PFSK-1 (cell line): ENCODE results near the gene HUS1.

Experiments used
- FOXP2 ChIP-seq: optimal IDR thresholded peaks from 2 replicates; pipeline ENCODE3; 2011; ENCODE audit warnings: borderline replicate concordance, control low read depth, inconsistent platforms; ENCODE audit not compliant: insufficient read depth; ENCODE audit errors: extremely low read length, extremely low read depth
- POLR2AphosphoS5 ChIP-seq: IDR thresholded peaks from 2 replicates; pipeline ENCODE4 v1.6.1; 2012; ENCODE audit warnings: low read depth, mild to moderate bottlenecking, control low read depth, low read length, moderate library complexity
- REST ChIP-seq, 2 experiments: IDR thresholded peaks; 2 replicates each; pipeline versions ENCODE4 v1.6.1 to v1.8.0; 2011 to 2012; ENCODE audit warnings: low read depth in 2 of 2, low read length in 2 of 2, control low read depth in 1 of 2, inconsistent platforms in 1 of 2, mild to moderate bottlenecking in 1 of 2, moderate library complexity in 1 of 2; ENCODE audit not compliant: insufficient read depth in 1 of 2
- SIN3A ChIP-seq: IDR thresholded peaks from 2 replicates; pipeline ENCODE4 v1.6.1; 2012; ENCODE audit warnings: mild to moderate bottlenecking, low read length, moderate library complexity, borderline replicate concordance; ENCODE audit not compliant: insufficient read depth
- TAF1 ChIP-seq: IDR thresholded peaks from 2 replicates; pipeline ENCODE4 v1.6.1; 2012; ENCODE audit warnings: low read length, control low read depth, borderline replicate concordance; ENCODE audit not compliant: insufficient read depth

The HUS1 gene

GRCh38 chr7:47934831-47935230, 44.6 kb downstream of the HUS1 start:
- no peak for TF ChIP-seq TAF1
- no peak for TF ChIP-seq SIN3A
- TF ChIP-seq REST (IDR thresholded peaks at IDR 0.05; ENCODE audit: insufficient read depth in 1 of 2, low read depth in 2 of 2, low read length in 2 of 2), result no peak
- TF ChIP-seq FOXP2, result no peak
- no peak for TF ChIP-seq POLR2AphosphoS5

GRCh38 chr7:47933215-47933614, 46.2 kb downstream of the HUS1 start:
- TF ChIP-seq POLR2AphosphoS5, result no peak

GRCh38 chr7:47932466-47933037, 46.9 kb downstream of the HUS1 start:
- TF ChIP-seq TAF1, result no peak
- TF ChIP-seq FOXP2, result no peak
- TF ChIP-seq SIN3A, result no peak
- TF ChIP-seq REST (IDR thresholded peaks at IDR 0.05; ENCODE audit: insufficient read depth in 1 of 2, low read depth in 2 of 2, low read length in 2 of 2), result no peak

- no peak for TF ChIP-seq POLR2AphosphoS5
- TF ChIP-seq SIN3A, result no peak
- TF ChIP-seq REST (IDR thresholded peaks at IDR 0.05; ENCODE audit: insufficient read depth in 1 of 2, low read depth in 2 of 2, low read length in 2 of 2), result no peak
- no peak for TF ChIP-seq FOXP2
- no peak for TF ChIP-seq TAF1
Observed at GRCh38 chr7:47932016-47932415, 47.4 kb downstream of the HUS1 start.

- no peak for TF ChIP-seq TAF1
- no peak for TF ChIP-seq FOXP2
- no peak for TF ChIP-seq POLR2AphosphoS5
Observed at GRCh38 chr7:47931005-47932004, 48.1 kb downstream of the HUS1 start.

GRCh38 chr7:47924266-47924665, 55.1 kb downstream of the HUS1 start:
- TF ChIP-seq FOXP2 (no peak), REST (IDR thresholded peaks at IDR 0.05; ENCODE audit: insufficient read depth in 1 of 2, low read depth in 2 of 2, low read length in 2 of 2) (no peak), SIN3A (no peak), TAF1 (no peak), POLR2AphosphoS5 (no peak)
